GM19467 (cell line): ENCODE data around the gene OSBPL6.
"Not testable (repeated sequence)": the region's sequence is repeated elsewhere in the genome, so short reads cannot be mapped to it uniquely, and the experiment has no call there.

ENCODE experiments used
- ATAC-seq: cut with Tn5 transposase; IDR thresholded peaks from one replicate; pipeline ENCODE4 v1.9.1; 2021; ENCODE audit warnings: mild to moderate bottlenecking, moderate library complexity; ENCODE audit not compliant: unreplicated experiment

OSBPL6 gene

DNA sequence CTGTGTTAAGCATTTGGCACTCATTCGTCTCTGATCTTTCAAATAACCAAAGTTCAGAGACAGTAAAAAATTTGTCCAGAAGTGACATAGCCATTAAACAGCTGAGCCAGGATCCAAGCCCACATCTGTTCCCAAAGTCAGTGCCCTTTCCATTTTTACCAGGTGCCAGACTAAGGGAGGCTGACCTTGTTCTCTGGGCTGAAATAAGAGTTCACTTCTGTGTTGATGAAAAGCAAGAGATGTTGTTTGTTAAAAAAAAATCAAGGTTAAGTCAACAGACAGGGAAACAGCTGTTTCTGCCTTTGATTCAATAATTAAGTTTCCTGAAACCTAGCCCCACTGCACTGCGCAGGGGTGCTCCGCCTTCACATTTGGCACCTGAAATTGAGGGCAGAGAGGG is 139.5 kb downstream of the OSBPL6 start:
- no peak for ATAC-seq

- ATAC-seq: no peak
Measured at GRCh38 chr2:178335230-178335629, 140.9 kb downstream of the OSBPL6 start.

DNA sequence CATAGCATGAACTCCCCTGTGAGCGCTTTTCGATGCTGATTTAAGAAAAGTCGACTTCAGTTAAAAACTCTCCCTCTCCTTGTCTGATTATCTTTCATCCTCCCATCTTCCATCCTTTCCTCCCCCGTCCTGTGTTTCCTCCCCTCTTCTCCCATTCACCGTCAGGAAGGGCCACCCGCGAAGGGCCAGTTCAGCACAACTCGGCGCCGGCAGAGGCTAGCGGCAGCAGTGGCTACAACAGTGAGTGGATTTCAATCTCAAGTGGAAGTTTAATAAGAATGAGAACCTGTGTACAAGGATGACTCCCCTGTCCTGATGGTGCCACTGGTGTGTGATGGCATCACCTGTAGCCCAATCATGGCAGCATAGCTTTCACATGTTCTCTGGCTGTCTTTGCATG is 149.8 kb downstream of the OSBPL6 start:
- no peak for ATAC-seq

GRCh38 chr2:178345951-178346350 is 151.6 kb downstream of the OSBPL6 start:
- ATAC-seq: no peak

DNA sequence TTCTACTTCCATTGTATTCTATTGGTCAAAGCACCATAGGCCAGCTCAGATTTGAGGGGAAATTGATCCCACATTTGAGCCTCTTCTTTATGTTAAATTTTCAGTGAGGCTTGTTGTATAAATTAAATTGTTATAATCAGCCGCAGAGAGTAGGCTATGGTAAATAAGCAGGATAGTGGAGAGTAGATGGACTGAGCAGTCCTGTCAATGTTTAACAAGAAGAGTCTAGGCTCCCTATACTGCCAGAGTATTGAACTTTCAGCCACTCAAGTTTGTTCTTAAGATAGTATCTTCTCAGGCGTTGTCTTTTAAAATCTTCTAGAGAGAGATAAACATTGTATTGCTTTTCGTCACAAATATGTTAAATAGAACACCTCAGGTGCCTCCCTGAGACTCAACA is 155.7 kb downstream of the OSBPL6 start:
- ATAC-seq: no peak

- not testable (repeated sequence) for ATAC-seq
Measured at GRCh38 chr2:178357704-178358103, 163.4 kb downstream of the OSBPL6 start.

DNA sequence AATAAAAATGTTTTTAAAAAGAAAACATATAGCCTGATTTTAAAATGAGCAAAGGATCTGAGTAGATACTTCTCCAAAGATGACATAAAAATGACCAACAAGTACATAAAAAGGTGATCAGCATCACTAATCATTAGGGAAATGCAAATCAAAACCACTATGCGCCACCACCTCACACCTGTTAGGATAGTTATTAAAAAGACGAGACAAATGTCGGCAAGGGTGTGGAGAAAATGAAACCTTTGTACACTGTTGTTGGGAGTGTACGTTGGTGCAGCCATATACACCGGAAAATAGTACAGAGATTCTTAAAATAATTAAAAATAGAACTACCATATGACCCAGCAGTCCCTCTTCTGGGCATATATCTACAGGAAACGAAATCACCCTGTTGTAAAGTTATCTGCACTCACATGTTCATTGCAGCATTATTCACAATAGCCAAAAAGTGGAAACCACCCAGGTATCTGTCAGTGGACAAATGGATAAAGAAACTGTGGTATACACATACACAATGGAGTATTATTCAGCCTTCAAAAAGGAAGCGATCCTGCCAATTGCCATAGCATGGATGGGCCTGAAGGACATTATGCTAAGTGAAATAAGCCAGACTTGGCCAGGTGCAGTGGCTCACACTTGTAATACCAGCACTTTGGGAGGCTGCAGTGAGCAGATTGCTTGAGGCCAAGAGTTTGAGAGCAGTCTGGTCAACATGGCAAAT is 165.0 kb downstream of the OSBPL6 start:
- ATAC-seq: no peak

- ATAC-seq: no peak
Measured at GRCh38 chr2:178361588-178361987, 167.3 kb downstream of the OSBPL6 start.

DNA sequence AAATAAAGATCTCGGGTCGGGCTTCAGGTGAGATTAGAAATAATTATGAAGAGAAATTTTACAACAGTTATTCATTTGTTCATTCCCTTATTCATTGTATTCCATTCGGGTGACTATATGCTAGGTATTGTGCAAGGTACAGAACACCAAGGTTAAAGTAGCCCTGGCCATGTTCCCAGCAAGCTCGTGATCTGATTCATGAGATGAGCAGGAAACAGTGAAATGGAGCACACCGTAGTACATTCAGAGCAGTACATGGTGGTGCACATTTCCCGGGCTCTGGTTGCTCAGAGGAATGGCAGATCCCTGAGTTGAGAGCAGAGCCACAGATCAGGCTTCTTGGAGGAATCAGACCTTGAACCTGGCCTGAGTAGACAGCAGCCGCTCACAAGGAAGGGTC is 168.9 kb downstream of the OSBPL6 start:
- no peak for ATAC-seq

GRCh38 chr2:178365116-178365515 is 170.8 kb downstream of the OSBPL6 start:
- ATAC-seq: no peak

DNA sequence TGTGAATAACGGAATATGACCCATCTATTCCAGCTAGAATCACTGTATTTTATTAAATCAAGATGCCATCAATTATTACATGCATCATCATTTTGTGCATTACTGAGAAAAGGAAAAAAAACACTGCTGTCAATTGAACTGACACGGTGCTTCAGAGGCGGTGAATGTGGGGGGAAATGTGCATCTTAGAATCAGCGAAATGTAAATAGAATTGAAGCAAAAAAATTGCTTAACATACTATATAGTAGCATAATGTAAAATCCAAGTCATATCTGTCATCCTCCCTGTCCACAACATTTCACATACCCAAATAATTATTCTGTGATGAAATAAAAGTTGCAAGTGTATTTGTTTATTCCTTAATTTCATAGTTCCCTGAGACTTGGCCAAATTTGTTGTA is 172.1 kb downstream of the OSBPL6 start:
- ATAC-seq: no peak

DNA sequence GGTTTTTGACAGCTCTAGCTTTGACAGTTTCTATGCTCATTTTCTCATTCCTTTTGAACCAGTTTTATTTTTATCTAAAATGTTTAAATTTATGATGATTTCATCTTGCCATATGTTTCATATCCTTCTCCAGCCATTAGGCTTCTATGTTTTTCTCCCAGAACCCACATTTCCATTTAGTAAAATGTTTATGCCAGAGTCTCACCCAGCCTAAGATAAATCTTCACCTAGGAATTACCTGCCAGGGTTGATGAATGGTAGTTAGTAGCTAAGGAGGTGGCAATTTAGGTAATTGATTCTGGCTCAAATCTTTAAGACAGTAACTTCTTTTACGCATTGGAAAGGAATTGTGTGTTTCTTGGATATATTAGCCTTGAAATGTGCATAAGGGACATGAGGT is 173.0 kb downstream of the OSBPL6 start:
- ATAC-seq: no peak

GRCh38 chr2:178374865-178375264 is 180.6 kb downstream of the OSBPL6 start:
- ATAC-seq: no peak

DNA sequence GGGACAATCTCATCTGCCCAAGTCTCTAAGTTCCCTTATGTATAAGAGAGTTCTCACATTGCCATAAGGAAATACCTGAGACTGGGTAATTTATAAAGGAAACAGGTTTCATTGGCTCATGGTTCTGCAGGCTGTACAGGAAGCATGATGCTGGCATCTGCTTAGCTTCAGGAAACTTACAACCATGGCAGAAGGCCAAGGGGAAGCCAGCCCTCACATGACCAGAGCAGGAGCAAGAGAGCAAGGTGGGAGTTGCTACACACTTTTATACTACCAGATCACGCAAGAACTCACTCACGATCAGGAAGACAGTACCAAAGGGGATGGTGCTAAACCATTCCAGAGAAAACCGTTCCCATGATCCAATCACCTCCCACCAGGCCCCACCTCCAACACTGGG is 182.7 kb downstream of the OSBPL6 start:
- ATAC-seq: no peak

GRCh38 chr2:178379162-178380004 is 185.1 kb downstream of the OSBPL6 start:
- ATAC-seq: no peak

DNA sequence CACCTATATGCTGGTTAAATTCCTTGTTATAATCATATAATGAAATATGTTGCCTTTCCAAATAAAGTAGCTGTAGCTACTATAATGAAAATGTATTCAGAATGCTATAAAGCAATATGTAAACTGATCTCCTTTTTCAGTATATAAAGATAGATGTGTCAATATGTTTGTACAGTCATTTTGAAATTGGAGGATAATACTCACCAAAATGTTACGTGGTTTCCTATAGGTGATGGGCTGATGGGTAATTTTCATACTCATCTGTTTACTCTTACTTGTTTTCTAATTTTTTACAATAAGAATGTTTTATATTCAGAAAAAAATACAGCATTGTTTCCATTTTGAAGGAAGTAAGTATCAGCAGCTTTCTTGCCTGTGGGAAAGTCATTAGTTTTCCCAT is 186.5 kb downstream of the OSBPL6 start:
- no peak for ATAC-seq

- no peak for ATAC-seq
Measured at GRCh38 chr2:178383718-178384117, 189.4 kb downstream of the OSBPL6 start.

- no peak for ATAC-seq
Measured at GRCh38 chr2:178385595-178386148, 191.4 kb downstream of the OSBPL6 start.

GRCh38 chr2:178386986-178387597 is 192.8 kb downstream of the OSBPL6 start:
- ATAC-seq: no peak

DNA sequence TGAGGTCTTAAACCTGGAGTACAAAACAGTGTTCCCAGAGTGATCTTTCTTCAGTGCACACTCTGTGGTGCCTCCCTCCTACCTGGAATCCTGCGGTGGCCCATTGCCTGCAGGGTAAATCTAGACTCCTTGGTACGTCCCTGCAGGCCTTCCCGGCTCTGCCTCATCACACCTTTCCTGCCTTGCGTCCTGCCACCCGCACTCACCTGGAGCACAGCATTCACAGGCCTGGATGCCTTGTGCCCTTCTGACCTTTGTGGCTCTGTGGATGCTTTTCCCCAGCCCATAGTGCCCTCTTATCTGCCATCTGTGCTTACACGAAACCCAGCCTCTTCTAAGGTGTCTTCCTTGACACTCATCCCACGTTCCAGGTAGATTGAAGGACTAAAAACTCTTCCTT is 194.0 kb downstream of the OSBPL6 start:
- no peak for ATAC-seq

- no peak for ATAC-seq
Measured at GRCh38 chr2:178391701-178392100, 197.4 kb downstream of the OSBPL6 start.

DNA sequence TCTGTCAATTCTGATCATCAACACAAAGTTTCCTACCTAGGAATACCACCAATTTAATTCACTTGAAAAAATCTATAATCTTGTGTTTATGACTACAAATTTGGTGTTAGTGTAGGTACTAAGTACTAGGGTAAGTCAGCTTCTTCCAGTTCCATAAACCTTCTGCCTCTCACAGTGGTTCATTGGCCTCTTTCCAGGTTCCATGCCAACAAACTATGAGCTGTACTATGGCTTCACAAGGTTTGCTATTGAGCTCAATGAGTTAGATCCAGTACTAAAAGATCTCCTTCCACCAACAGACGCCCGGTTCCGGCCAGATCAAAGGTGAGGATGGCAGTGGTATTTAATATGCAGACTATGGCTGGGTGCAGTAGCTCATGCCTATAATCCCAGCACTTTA is 197.9 kb downstream of the OSBPL6 start:
- no peak for ATAC-seq
